ENCODE results near the gene MPG.

Gene MPG

GRCh38 chr16:130533-131173 lies 52.6 kb downstream of the MPG start:
- DNase-seq (ENCODE audit: low read depth in 2 of 2): no peak
- TF ChIP-seq, protein P1, sequence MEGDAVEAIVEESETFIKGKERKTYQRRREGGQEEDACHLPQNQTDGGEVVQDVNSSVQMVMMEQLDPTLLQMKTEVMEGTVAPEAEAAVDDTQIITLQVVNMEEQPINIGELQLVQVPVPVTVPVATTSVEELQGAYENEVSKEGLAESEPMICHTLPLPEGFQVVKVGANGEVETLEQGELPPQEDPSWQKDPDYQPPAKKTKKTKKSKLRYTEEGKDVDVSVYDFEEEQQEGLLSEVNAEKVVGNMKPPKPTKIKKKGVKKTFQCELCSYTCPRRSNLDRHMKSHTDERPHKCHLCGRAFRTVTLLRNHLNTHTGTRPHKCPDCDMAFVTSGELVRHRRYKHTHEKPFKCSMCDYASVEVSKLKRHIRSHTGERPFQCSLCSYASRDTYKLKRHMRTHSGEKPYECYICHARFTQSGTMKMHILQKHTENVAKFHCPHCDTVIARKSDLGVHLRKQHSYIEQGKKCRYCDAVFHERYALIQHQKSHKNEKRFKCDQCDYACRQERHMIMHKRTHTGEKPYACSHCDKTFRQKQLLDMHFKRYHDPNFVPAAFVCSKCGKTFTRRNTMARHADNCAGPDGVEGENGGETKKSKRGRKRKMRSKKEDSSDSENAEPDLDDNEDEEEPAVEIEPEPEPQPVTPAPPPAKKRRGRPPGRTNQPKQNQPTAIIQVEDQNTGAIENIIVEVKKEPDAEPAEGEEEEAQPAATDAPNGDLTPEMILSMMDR (IDR thresholded peaks at IDR 0.05; ENCODE audit: low read depth, low read length): no peak
- H3K4me3 ChIP-seq (replicated peaks in 1 of 2; ENCODE audit: low read depth in 2 of 2, low read length in 2 of 2): no peak overlapping the region

GRCh38 chr16:132120-132519 lies 54.1 kb downstream of the MPG start:
- DNase-seq (ENCODE audit: low read depth in 2 of 2): no peak
- TF ChIP-seq, protein P1 (IDR thresholded peaks at IDR 0.05; ENCODE audit: low read depth, low read length): no peak

DNA sequence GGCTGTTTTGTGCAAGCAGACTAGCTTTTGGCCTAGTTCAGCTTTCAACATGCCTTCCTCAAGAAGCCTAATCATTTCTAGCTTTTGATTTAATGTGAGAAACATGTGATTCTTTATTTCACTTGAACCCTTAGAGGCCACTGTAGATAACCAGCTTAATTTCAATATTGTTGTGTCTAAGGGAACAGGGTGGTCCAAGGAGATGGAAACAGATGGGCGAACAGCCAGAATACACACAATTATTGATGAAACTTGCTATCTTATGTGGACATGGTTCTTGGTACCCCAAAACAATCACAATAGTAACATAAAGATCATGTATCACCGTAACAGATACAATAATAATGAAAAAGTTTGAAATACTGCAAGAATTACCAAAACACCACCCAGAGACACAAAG lies 55.7 kb downstream of the MPG start:
- TF ChIP-seq, protein P1 (IDR thresholded peaks at IDR 0.05; ENCODE audit: low read depth, low read length): no peak
- DNase-seq (ENCODE audit: low read depth in 2 of 2): no peak

More at GRCh38 chr16:132120-132519, 54.1 kb downstream of the MPG start:
- H3K4me3 ChIP-seq (replicated peaks in 1 of 2; ENCODE audit: low read depth in 2 of 2, low read length in 2 of 2): no peak overlapping the region

More for the DNA sequence above, 55.7 kb downstream of the MPG start:
- H3K4me3 ChIP-seq (replicated peaks in 1 of 2; ENCODE audit: low read depth in 2 of 2, low read length in 2 of 2): no peak overlapping the region

All from cardiac fibroblast (primary cell).